ENCODE data around the gene ADIPOR1.

DNA sequence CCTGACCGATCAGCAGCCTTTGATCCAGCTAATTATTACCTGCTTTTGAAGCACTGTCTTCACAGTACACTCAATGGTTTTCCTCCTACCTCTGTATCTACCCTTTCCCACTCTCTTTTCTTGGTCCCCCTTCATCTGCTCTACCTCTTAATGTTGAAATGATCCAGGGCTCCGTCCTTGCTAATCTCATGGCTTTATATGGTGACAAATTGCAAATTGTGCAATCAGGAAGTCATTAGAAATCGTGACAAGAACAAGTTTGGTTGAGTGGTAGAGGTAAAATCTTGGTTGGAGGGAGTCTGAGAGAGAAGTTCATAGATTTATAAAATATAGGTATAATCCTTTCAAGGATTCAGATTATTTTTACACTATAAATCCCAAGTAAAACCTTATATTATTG, 18.5 kb upstream of the ADIPOR1 start:
- TF ChIP-seq, protein P1, sequence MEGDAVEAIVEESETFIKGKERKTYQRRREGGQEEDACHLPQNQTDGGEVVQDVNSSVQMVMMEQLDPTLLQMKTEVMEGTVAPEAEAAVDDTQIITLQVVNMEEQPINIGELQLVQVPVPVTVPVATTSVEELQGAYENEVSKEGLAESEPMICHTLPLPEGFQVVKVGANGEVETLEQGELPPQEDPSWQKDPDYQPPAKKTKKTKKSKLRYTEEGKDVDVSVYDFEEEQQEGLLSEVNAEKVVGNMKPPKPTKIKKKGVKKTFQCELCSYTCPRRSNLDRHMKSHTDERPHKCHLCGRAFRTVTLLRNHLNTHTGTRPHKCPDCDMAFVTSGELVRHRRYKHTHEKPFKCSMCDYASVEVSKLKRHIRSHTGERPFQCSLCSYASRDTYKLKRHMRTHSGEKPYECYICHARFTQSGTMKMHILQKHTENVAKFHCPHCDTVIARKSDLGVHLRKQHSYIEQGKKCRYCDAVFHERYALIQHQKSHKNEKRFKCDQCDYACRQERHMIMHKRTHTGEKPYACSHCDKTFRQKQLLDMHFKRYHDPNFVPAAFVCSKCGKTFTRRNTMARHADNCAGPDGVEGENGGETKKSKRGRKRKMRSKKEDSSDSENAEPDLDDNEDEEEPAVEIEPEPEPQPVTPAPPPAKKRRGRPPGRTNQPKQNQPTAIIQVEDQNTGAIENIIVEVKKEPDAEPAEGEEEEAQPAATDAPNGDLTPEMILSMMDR (conservative IDR thresholded peaks at IDR 0.05; ENCODE audit: low read depth, low read length): no peak
- TF ChIP-seq EZH2 (IDR thresholded peaks at IDR 0.05; ENCODE audit: borderline replicate concordance, low read depth, low read length, poor library complexity, severe bottlenecking): no peak
